MCF 10A (cell line): ENCODE data around the gene RPH3AL. TPM values are rescaled to one million over a fixed set of nuclear protein-coding genes. Genes with fewer than 3 reads are reported as not detected.
"Not testable (repeated sequence)": the region's sequence is repeated elsewhere in the genome, so short reads cannot be mapped to it uniquely, and the experiment has no call there.

Experiments used
- BruUV-seq: library from RNA; stranded (reverse); fragments of 400-500 nt; replicated peaks from 2 replicates; lab custom pipeline; 2021; lab: Mats Ljungman, UMichigan
- CTCF ChIA-PET: fragments of 300-600 bp; sonication (Branson Sonifier 250); formaldehyde crosslinking; extraction: SDS; loops from one replicate; lab custom pipeline; 2021; ENCODE audit warnings: antibody characterized with exemption, inconsistent platforms; lab: Yijun Ruan, JAX
- POLR2A ChIA-PET: fragments of 300-600, 350-650 bp; sonication (Branson Sonifier 250); formaldehyde crosslinking; extraction: SDS; loops from one replicate; lab custom pipeline; 2020; ENCODE audit warnings: antibody characterized with exemption, inconsistent platforms; lab: Yijun Ruan, JAX
- DNase-seq: peaks from one replicate; pipeline ENCODE4 v3.0.0-alpha.2; 2018; ENCODE audit not compliant: unreplicated experiment
- H3K27ac Mint-ChIP-seq: one replicate; pipeline ENCODE4 v1.8.0; 2022; ENCODE audit warnings: mild to moderate bottlenecking, low read depth, mixed read lengths; ENCODE audit not compliant: unreplicated experiment
- H3K27me3 Mint-ChIP-seq: one replicate; pipeline ENCODE4 v1.8.0; 2022; ENCODE audit warnings: mixed read lengths; ENCODE audit not compliant: insufficient read depth, unreplicated experiment
- H3K36me3 Mint-ChIP-seq: one replicate; pipeline ENCODE4 v1.8.0; 2022; ENCODE audit warnings: mild to moderate bottlenecking, moderate library complexity, mixed read lengths; ENCODE audit not compliant: insufficient read depth, unreplicated experiment
- H3K4me1 Mint-ChIP-seq: one replicate; pipeline ENCODE4 v1.8.0; 2022; ENCODE audit warnings: mixed read lengths; ENCODE audit not compliant: insufficient read depth, unreplicated experiment
- H3K4me3 Mint-ChIP-seq: one replicate; pipeline ENCODE4 v1.8.0; 2022; ENCODE audit warnings: mild to moderate bottlenecking, moderate library complexity, mixed read lengths; ENCODE audit not compliant: unreplicated experiment
- H3K9me3 Mint-ChIP-seq: one replicate; pipeline ENCODE4 v1.8.0; 2022; ENCODE audit warnings: mixed read lengths; ENCODE audit not compliant: unreplicated experiment
- CTCF ChIP-seq: fragments of 200-600 bp; IDR thresholded peaks from one replicate; pipeline ENCODE4 v1.8.0; 2022; ENCODE audit warnings: antibody characterized with exemption, mild to moderate bottlenecking; ENCODE audit not compliant: unreplicated experiment
- intact Hi-C: fragments of 100-400 bp; cut with micrococcal nuclease; formaldehyde crosslinking; loops from 2 replicates; pipeline ENCODE4 v1.14.1; 2022
- total RNA-seq: library from RNA; stranded (reverse); gene quantifications from 2 replicates; pipeline ENCODE4 v1.2.3, GENCODE V29; 2022

RPH3AL gene
- total RNA-seq, 1 experiment from 2014 or later = 0.89 TPM

- TF ChIP-seq CTCF = no peak
- no peak overlapping the region for H3K4me3 Mint-ChIP-seq
- POLR2A ChIA-PET = interaction anchor here (0.5 to 0.8 kb wide), 2 partner anchors 433 to 642 kb away, joined by 3 read pairs; no protein-coding TSS in a partner anchor
- no peaks in the 10 kb centered on the region for H3K4me1 Mint-ChIP-seq
- intact Hi-C loops = no loop called here
- no peaks in the 10 kb centered on the region for H3K36me3 Mint-ChIP-seq
- H3K27ac Mint-ChIP-seq = no peak overlapping the region
- no peak for DNase-seq
- H3K27me3 Mint-ChIP-seq = no peaks in the 10 kb centered on the region
- CTCF ChIA-PET = no interaction called here
- H3K9me3 Mint-ChIP-seq = no peaks in the 10 kb centered on the region
- no TSS peak for BruUV-seq
Observed at GRCh38 chr17:236641-237405, 115.8 kb downstream of the RPH3AL start.

- H3K36me3 Mint-ChIP-seq = no peaks in the 10 kb centered on the region
- H3K27me3 Mint-ChIP-seq = no peaks in the 10 kb centered on the region
- CTCF ChIA-PET = no interaction called here
- intact Hi-C loops = no loop called here
- no peak for DNase-seq
- no peak overlapping the region for H3K4me3 Mint-ChIP-seq
- no peak for TF ChIP-seq CTCF
- POLR2A ChIA-PET = interaction anchor here (0.5 to 0.8 kb wide), 2 partner anchors 434 to 642 kb away, joined by 3 read pairs; no protein-coding TSS in a partner anchor
- H3K9me3 Mint-ChIP-seq = no peaks in the 10 kb centered on the region
- H3K27ac Mint-ChIP-seq = no peak overlapping the region
- no TSS peak for BruUV-seq
- no peaks in the 10 kb centered on the region for H3K4me1 Mint-ChIP-seq
Observed at GRCh38 chr17:235831-236640, 116.6 kb downstream of the RPH3AL start.

GRCh38 chr17:234994-235830 lies 117.4 kb downstream of the RPH3AL start:
- H3K4me3 Mint-ChIP-seq, BruUV-seq, intact Hi-C loops, H3K27me3 Mint-ChIP-seq, CTCF ChIA-PET, DNase-seq, H3K9me3 Mint-ChIP-seq, H3K27ac Mint-ChIP-seq, H3K4me1 Mint-ChIP-seq, H3K36me3 Mint-ChIP-seq, POLR2A ChIA-PET: not testable (repeated sequence)

GRCh38 chr17:234163-234993 lies 118.2 kb downstream of the RPH3AL start:
- H3K36me3 Mint-ChIP-seq, H3K27me3 Mint-ChIP-seq, CTCF ChIA-PET, H3K9me3 Mint-ChIP-seq, H3K4me3 Mint-ChIP-seq, H3K27ac Mint-ChIP-seq, intact Hi-C loops, BruUV-seq, DNase-seq, H3K4me1 Mint-ChIP-seq: not testable (repeated sequence)
- POLR2A ChIA-PET = interaction anchor here (0.6 kb wide), 1 partner anchor 866 kb away, joined by 3 read pairs; no protein-coding TSS in a partner anchor
